Trophoblast cell (in vitro differentiated cells and primary cell): ENCODE results near the gene FGF11.
A peak's percentile ranks its signal among the peaks of the same experiment; 100 is the strongest.

ENCODE experiments used
- DNase-seq, 2 donors: peaks; one replicate each; pipeline ENCODE4 v3.0.0-alpha.2; 2016
- H2AFZ ChIP-seq: 2 replicates; pipeline ENCODE4 v1.6.1; 2013; ENCODE audit warnings: low read length, moderate library complexity, mild to moderate bottlenecking; ENCODE audit not compliant: insufficient read depth, poor library complexity
- H2AK5ac ChIP-seq: 2 replicates; pipeline ENCODE4 v1.6.1; 2013; ENCODE audit warnings: mild to moderate bottlenecking, low read length
- H2BK120ac ChIP-seq: 2 replicates; pipeline ENCODE4 v1.6.1; 2013; ENCODE audit warnings: low read length, mild to moderate bottlenecking, moderate library complexity; ENCODE audit not compliant: insufficient read depth, poor library complexity
- H2BK12ac ChIP-seq: 2 replicates; pipeline ENCODE4 v1.6.1; 2013; ENCODE audit warnings: mild to moderate bottlenecking, low read length, moderate library complexity
- H2BK5ac ChIP-seq: 2 replicates; pipeline ENCODE4 v1.6.1; 2013; ENCODE audit warnings: low read length, low read depth, moderate library complexity, mild to moderate bottlenecking; ENCODE audit not compliant: poor library complexity
- H3K14ac ChIP-seq: 2 replicates; pipeline ENCODE4 v1.6.1; 2013; ENCODE audit warnings: mild to moderate bottlenecking, low read length
- H3K18ac ChIP-seq: 2 replicates; pipeline ENCODE4 v1.6.1; 2013; ENCODE audit warnings: mild to moderate bottlenecking, low read length
- H3K23ac ChIP-seq: 2 replicates; pipeline ENCODE4 v1.6.1; 2013; ENCODE audit warnings: low read length
- H3K27ac ChIP-seq: 2 replicates; pipeline ENCODE4 v1.5.1; 2013; ENCODE audit warnings: low read depth, mild to moderate bottlenecking, inconsistent platforms, low read length, moderate library complexity
- H3K27me3 ChIP-seq: 2 replicates; pipeline ENCODE4 v1.6.1; 2013; ENCODE audit warnings: inconsistent platforms, mild to moderate bottlenecking, low read length, moderate library complexity; ENCODE audit not compliant: insufficient read depth
- H3K36me3 ChIP-seq, 2 experiments: 1 replicate in 1 of 2; 2 replicates in 1 of 2; pipeline ENCODE4 v1.6.1; 2013; ENCODE audit warnings: low read length in 2 of 2, mild to moderate bottlenecking in 2 of 2, moderate library complexity in 1 of 2; ENCODE audit not compliant: insufficient read depth in 2 of 2, control insufficient read depth in 1 of 2
- H3K4ac ChIP-seq: 2 replicates; pipeline ENCODE4 v1.6.1; 2013; ENCODE audit warnings: low read depth, mild to moderate bottlenecking, low read length, moderate library complexity
- H3K4me1 ChIP-seq, 2 experiments: 1 replicate in 1 of 2; 2 replicates in 1 of 2; pipeline ENCODE4 v1.6.1; 2013; ENCODE audit warnings: low read length in 2 of 2, mild to moderate bottlenecking in 2 of 2, moderate library complexity in 1 of 2; ENCODE audit not compliant: insufficient read depth in 2 of 2, control insufficient read depth in 1 of 2
- H3K4me2 ChIP-seq: 2 replicates; pipeline ENCODE4 v1.6.1; 2013; ENCODE audit warnings: inconsistent platforms, mild to moderate bottlenecking, low read length, moderate library complexity
- H3K4me3 ChIP-seq: 2 replicates; pipeline ENCODE4 v1.5.1; 2013; ENCODE audit warnings: mild to moderate bottlenecking, low read depth, low read length, inconsistent platforms
- H3K79me1 ChIP-seq: one replicate; pipeline ENCODE4 v1.6.1; 2013; ENCODE audit warnings: low read length
- H3K79me2 ChIP-seq: 2 replicates; pipeline ENCODE4 v1.6.1; 2013; ENCODE audit warnings: low read length, mild to moderate bottlenecking; ENCODE audit not compliant: control insufficient read depth, insufficient read depth, poor library complexity
- H3K9ac ChIP-seq: 2 replicates; pipeline ENCODE4 v1.6.1; 2013; ENCODE audit warnings: mild to moderate bottlenecking, low read length
- H3K9me3 ChIP-seq: 2 replicates; pipeline ENCODE4 v1.6.1; 2013; ENCODE audit warnings: low read depth, mild to moderate bottlenecking, control low read depth, inconsistent platforms, low read length; ENCODE audit not compliant: insufficient read depth
- H4K12ac ChIP-seq: 2 replicates; pipeline ENCODE4 v1.6.1; 2013; ENCODE audit warnings: low read depth, mild to moderate bottlenecking, low read length, moderate library complexity
- H4K8ac ChIP-seq: 2 replicates; pipeline ENCODE4 v1.6.1; 2013; ENCODE audit warnings: low read depth, mild to moderate bottlenecking, low read length, moderate library complexity
- H4K91ac ChIP-seq: one replicate; pipeline ENCODE4 v1.6.1; 2013; ENCODE audit warnings: low read depth, mild to moderate bottlenecking, low read length, moderate library complexity
- WGBS: extraction: QIAGEN DNeasy Blood & Tissue Kit; methylation state at CpG from one replicate; pipeline ENCODE4 v1.1.7; 2013; ENCODE audit warnings: missing lambda C conversion rate; ENCODE audit not compliant: insufficient read length, insufficient coverage; ENCODE audit errors: extremely low coverage; 5-methylcytosine and 5-hydroxymethylcytosine counted together

Gene FGF11

DNA sequence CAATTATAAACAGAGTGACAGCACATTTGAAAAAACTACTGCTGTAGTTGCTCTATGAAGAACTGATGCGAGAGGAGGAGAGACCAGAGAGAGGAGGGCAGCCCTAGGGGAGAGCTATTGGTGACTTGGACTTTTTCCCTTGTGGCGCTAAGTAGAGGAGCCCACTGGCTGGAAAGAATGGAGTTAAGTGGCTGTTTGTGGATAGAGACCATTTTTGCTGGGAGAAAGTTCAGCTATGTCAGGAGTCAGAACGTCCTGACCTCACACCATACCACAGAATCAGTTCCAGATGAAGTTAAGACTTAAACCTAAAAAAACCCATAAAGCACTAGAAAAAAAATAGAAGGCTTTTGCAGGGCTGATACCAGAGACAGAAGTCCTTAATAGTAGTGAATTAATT, 46.9 kb downstream of the FGF11 start:
- Histone ChIP-seq H4K12ac (no peak overlapping the region), H3K9ac (no peak overlapping the region), H3K18ac (no peak overlapping the region), H3K79me1 (peaks cover 12% of the 10 kb centered on the region), H3K79me2 (peaks cover 25% of the 10 kb centered on the region), H2AFZ (no peak overlapping the region), H3K4ac (peak overlapping the region; percentile 14), H2BK120ac (no peak overlapping the region), H2BK12ac (no peak overlapping the region), H3K27ac (no peak overlapping the region), H4K8ac (no peak overlapping the region), H3K27me3 (no peaks in the 10 kb centered on the region), H4K91ac (no peak overlapping the region), H3K23ac (no peak overlapping the region), H2BK5ac (no peak overlapping the region), H2AK5ac (no peak overlapping the region), H3K4me3 (no peak overlapping the region), H3K9me3 (no peaks in the 10 kb centered on the region), H3K36me3 (peaks cover 4% of the 10 kb centered on the region in 2 experiments), H3K4me1 (peaks cover 13 to 14% of the 10 kb centered on the region in 2 experiments), H3K4me2 (peak overlapping the region; percentile 43), H3K14ac (no peak overlapping the region)
- no CpG with 5 or more reads among the region's 3 CpGs for WGBS
- no peak for DNase-seq

DNA sequence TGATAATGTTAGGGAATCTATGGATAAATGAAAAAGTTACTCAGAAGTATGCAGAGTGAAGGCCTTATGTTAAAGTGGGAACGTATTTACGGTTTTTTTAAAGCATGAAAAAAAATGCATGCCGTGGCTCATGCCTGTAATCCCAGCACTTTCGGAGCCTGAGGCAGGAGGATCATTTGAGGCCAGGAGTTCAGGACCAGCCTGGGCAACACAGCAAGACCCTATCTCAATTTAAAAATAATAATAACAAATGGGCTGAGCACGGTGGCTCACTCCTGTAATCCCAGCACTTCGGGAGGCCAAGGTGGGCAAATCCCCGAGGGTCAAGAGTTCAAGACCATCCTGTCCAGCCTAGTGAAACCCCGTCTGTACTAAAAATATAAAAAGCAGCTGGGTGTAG, 50.8 kb downstream of the FGF11 start:
- H3K14ac ChIP-seq: no peak overlapping the region
- H4K8ac ChIP-seq: no peak overlapping the region
- no peak overlapping the region for H3K18ac ChIP-seq
- H3K23ac ChIP-seq: no peak overlapping the region
- H3K9me3 ChIP-seq: no peaks in the 10 kb centered on the region
- H3K27ac ChIP-seq: no peak overlapping the region
- no peak overlapping the region for H4K12ac ChIP-seq
- no peak overlapping the region for H2BK12ac ChIP-seq
- H3K9ac ChIP-seq: no peak overlapping the region
- H3K27me3 ChIP-seq: no peaks in the 10 kb centered on the region
- H4K91ac ChIP-seq: no peak overlapping the region
- H2BK120ac ChIP-seq: no peak overlapping the region
- no peak for DNase-seq
- no peak overlapping the region for H2AK5ac ChIP-seq
- peak overlapping the region; percentile 93 for H3K4ac ChIP-seq
- H3K4me2 ChIP-seq: no peak overlapping the region
- no CpG with 5 or more reads among the region's 8 CpGs for WGBS
- peaks cover 6 to 7% of the 10 kb centered on the region in 2 experiments for H3K4me1 ChIP-seq
- H3K36me3 ChIP-seq: peaks cover 6 to 7% of the 10 kb centered on the region in 2 experiments
- H2AFZ ChIP-seq: no peak overlapping the region
- H2BK5ac ChIP-seq: no peak overlapping the region
- peaks cover 24% of the 10 kb centered on the region for H3K79me2 ChIP-seq
- H3K79me1 ChIP-seq: no peaks in the 10 kb centered on the region
- no peak overlapping the region for H3K4me3 ChIP-seq

DNA sequence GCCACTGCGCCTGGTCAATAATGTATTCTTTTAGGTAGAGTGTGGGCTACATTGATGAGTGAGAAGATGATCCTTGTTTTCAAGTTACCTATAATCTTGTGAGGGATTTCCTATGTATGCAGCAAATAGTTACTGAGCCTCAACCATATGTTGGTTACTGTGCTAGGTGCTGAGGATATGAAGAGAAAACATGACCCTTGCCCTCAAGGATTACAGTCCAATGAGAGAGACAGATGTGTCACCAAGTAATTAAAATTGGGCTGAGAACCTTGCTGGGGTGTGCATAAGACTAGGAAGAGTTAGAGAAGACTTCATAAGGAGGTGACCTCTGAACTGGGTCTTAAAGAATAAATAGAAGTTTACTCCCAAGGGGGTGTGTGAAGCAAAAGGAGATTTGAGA, 52.3 kb downstream of the FGF11 start:
- Histone ChIP-seq H3K79me2 (peaks cover 18% of the 10 kb centered on the region), H4K12ac (no peak overlapping the region), H3K4me2 (no peak overlapping the region), H2BK5ac (no peak overlapping the region), H3K79me1 (no peaks in the 10 kb centered on the region), H3K9me3 (no peaks in the 10 kb centered on the region), H3K4me1 (peaks cover 0 to 3% of the 10 kb centered on the region in 2 experiments), H2AFZ (no peak overlapping the region), H2AK5ac (no peak overlapping the region), H3K14ac (no peak overlapping the region), H3K27me3 (no peaks in the 10 kb centered on the region), H4K8ac (no peak overlapping the region), H3K9ac (no peak overlapping the region), H2BK120ac (no peak overlapping the region), H3K36me3 (peaks cover 15 to 17% of the 10 kb centered on the region in 2 experiments), H3K27ac (no peak overlapping the region), H3K4ac (peak overlapping the region; percentile 24), H3K4me3 (no peak overlapping the region), H4K91ac (no peak overlapping the region), H3K18ac (no peak overlapping the region), H2BK12ac (no peak overlapping the region), H3K23ac (no peak overlapping the region)
- WGBS: no CpG with 5 or more reads among the region's 1 CpG
- DNase-seq: no peak

DNA sequence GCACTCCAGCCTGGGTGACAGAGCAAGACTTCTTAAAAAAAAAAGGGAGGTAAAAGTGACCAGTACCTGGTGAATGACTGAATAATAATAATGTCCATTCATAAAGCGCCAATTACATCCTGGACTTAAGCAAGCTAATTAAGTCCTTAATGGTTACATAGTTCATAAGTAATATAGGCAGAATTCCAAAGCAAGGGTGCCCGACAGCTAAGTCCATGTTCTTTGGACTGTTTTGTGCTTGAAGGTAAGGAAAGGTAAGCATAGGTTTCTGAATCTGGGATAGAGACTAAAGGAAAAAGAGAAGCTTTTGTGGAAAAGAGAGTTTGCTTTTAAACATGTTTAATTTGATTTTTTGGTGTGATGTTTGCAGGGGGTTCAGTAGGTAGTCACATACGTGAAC, 54.6 kb downstream of the FGF11 start:
- Histone ChIP-seq H3K4me1 (no peaks in the 10 kb centered on the region), H3K36me3 (peaks cover 37 to 41% of the 10 kb centered on the region in 2 experiments), H3K18ac (no peak overlapping the region), H2BK120ac (no peak overlapping the region), H3K23ac (no peak overlapping the region), H3K14ac (no peak overlapping the region), H3K4me2 (no peak overlapping the region), H3K9me3 (peaks cover 2% of the 10 kb centered on the region), H3K79me1 (no peaks in the 10 kb centered on the region), H3K4me3 (no peak overlapping the region), H4K91ac (no peak overlapping the region), H2BK12ac (no peak overlapping the region), H4K12ac (no peak overlapping the region), H3K4ac (peak overlapping the region; percentile 22), H3K27ac (no peak overlapping the region), H2AFZ (no peak overlapping the region), H2BK5ac (no peak overlapping the region), H4K8ac (no peak overlapping the region), H3K79me2 (peaks cover 18% of the 10 kb centered on the region), H3K9ac (no peak overlapping the region), H3K27me3 (no peaks in the 10 kb centered on the region), H2AK5ac (no peak overlapping the region)
- no CpG with 5 or more reads among the region's 3 CpGs for WGBS
- no peak for DNase-seq
